ENCODE measurements around the gene FAM131C. TPM values are rescaled to one million over a fixed set of nuclear protein-coding genes. Genes with fewer than 3 reads are reported as not detected.

The FAM131C gene, protein sequence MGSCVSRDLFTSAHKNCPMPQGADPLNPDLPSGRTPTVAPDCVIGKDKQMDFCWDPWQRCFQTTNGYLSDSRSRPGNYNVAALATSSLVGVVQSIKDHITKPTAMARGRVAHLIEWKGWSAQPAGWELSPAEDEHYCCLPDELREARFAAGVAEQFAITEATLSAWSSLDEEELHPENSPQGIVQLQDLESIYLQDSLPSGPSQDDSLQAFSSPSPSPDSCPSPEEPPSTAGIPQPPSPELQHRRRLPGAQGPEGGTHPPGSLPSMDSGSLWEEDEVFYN
- 2.9 TPM for polyA plus RNA-seq (2012; ENCODE audit: insufficient read length, low read depth)

DNA sequence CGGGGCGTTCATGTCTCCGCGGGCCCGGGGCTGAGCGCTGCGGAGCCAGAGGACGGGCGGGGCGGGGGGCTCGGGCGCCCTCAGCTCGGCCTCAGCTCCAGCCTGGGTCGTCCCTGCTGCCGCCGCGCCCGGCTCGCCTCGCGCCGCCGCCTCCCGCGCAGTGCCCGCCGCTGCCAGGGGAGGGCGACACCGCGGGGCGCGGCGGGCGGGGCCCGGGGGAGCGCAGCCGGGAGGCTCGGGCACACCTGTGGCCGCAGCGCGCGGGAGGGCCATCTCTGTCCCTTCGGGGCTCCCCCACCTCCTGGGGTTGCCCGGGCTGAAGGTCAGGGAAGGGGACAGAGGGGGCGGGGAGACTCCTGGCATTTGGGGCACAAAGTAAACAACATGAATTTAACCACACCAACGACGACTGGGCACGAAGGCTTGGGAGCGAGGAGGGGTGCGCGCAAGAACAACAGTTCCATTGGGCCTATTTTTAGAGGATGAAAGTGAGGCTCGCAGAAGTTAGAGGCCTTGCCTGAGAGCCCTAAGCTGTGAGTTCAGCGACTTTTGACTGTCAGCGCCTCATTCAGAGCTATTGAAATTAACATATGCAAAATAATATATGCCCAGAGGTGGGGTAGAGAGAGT lies at the start of gene FAM131C:
Gene FAM131C, minus strand, starts transcription at position 162 of the 630 bp plus-strand sequence. CDS start 209 bp downstream, outside the sequence.
- no peak for TF ChIP-seq TAF1 (IDR thresholded peaks at IDR 0.05; ENCODE audit: borderline replicate concordance, insufficient read depth, low read length)
- no peak for TF ChIP-seq FOXP2 (optimal IDR thresholded peaks at IDR 0.05; ENCODE audit: borderline replicate concordance, extremely low read depth, extremely low read length, insufficient read depth)
- TF ChIP-seq POLR2AphosphoS5 (IDR thresholded peaks at IDR 0.05; ENCODE audit: low read depth, low read length): no peak
- no peak for TF ChIP-seq SIN3A (IDR thresholded peaks at IDR 0.05; ENCODE audit: borderline replicate concordance, insufficient read depth, low read length)
- TF ChIP-seq, protein P1, sequence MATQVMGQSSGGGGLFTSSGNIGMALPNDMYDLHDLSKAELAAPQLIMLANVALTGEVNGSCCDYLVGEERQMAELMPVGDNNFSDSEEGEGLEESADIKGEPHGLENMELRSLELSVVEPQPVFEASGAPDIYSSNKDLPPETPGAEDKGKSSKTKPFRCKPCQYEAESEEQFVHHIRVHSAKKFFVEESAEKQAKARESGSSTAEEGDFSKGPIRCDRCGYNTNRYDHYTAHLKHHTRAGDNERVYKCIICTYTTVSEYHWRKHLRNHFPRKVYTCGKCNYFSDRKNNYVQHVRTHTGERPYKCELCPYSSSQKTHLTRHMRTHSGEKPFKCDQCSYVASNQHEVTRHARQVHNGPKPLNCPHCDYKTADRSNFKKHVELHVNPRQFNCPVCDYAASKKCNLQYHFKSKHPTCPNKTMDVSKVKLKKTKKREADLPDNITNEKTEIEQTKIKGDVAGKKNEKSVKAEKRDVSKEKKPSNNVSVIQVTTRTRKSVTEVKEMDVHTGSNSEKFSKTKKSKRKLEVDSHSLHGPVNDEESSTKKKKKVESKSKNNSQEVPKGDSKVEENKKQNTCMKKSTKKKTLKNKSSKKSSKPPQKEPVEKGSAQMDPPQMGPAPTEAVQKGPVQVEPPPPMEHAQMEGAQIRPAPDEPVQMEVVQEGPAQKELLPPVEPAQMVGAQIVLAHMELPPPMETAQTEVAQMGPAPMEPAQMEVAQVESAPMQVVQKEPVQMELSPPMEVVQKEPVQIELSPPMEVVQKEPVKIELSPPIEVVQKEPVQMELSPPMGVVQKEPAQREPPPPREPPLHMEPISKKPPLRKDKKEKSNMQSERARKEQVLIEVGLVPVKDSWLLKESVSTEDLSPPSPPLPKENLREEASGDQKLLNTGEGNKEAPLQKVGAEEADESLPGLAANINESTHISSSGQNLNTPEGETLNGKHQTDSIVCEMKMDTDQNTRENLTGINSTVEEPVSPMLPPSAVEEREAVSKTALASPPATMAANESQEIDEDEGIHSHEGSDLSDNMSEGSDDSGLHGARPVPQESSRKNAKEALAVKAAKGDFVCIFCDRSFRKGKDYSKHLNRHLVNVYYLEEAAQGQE (IDR thresholded peaks at IDR 0.05; ENCODE audit: insufficient read depth in 1 of 2, low read depth in 2 of 2, low read length in 2 of 2): no peak

DNA sequence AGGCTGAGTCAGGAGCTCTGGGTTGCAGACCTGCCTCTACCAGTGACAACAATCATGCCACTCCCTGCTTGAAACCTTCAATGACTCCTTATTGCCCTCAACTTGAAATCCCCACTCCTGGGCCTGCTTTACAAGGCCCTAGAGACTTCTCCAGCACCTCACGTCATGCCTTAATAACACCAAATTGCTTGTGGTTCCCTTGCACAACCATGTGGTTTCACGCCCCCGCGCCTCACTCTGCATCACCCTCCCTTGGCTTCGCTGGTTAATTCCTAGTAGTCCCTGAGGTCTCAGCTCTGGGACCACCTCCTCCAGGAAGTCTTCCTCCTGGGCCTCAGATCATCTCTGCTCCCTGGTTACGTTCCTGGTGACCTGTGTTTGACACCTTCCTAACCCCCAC lies 49.5 kb upstream of the FAM131C start:
- no peak for TF ChIP-seq SIN3A (IDR thresholded peaks at IDR 0.05; ENCODE audit: borderline replicate concordance, insufficient read depth, low read length)

DNA sequence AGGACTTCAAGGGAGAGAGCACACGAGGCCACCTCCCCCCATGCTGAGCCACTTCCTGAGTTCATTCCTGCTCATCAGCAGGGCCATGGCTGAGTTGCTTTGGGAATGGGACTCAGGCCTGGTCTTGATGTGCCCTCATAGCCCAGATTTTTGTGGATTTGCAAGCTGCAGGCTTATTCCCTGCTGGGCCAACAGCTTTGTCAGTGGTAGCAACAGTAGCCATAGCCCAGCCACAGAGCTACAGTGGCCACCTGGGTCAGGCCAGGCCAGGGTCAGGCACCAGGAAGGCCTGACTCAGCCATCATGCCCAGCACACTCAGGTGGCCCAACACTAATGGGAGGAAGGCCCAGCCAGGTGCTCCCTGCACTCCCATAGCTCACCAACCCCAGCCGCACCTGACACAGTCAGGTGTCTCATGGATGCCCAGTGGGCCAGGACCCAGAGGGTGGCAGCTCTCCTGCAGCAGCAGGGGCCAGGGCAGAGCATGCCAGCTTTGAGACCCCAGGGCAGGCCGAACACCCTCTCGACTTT lies 49.0 kb upstream of the FAM131C start:
- TF ChIP-seq TAF1 (IDR thresholded peaks at IDR 0.05; ENCODE audit: borderline replicate concordance, insufficient read depth, low read length): no peak
- TF ChIP-seq FOXP2 (optimal IDR thresholded peaks at IDR 0.05; ENCODE audit: borderline replicate concordance, extremely low read depth, extremely low read length, insufficient read depth): no peak
- no peak; the same call in 1 of the 2 replicates for TF ChIP-seq POLR2AphosphoS5 (IDR thresholded peaks at IDR 0.05; ENCODE audit: low read depth, low read length)
- TF ChIP-seq SIN3A (IDR thresholded peaks at IDR 0.05; ENCODE audit: borderline replicate concordance, insufficient read depth, low read length): no peak
- TF ChIP-seq, protein P1 (IDR thresholded peaks at IDR 0.05; ENCODE audit: insufficient read depth in 1 of 2, low read depth in 2 of 2, low read length in 2 of 2): no peak

DNA sequence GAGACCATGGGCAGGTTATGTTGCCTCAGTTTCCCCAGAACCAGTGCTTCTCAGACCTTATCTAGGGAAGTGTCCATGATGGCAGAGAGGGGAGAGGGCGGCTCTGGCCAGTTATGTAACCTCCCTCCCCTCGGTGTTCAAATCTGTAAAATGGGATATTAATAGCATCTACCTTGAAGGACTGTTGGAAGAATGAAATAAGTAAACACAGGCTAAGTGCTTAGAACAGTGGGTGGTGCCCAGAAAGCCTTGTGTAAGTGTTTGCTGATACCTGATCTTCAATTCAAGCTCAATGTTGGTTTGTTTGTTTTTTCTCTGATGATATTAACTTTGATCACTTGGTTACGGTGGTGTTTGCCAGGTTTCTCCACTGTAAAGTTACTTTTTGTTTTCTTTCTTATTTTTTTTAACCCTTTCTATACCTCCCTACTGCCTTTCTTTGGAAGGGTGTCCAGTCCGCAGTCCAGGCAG lies 47.5 kb upstream of the FAM131C start:
- TF ChIP-seq POLR2AphosphoS5 (IDR thresholded peaks at IDR 0.05; ENCODE audit: low read depth, low read length): no peak
- TF ChIP-seq, protein P1 (IDR thresholded peaks at IDR 0.05; ENCODE audit: insufficient read depth in 1 of 2, low read depth in 2 of 2, low read length in 2 of 2): no peak
- no peak for TF ChIP-seq SIN3A (IDR thresholded peaks at IDR 0.05; ENCODE audit: borderline replicate concordance, insufficient read depth, low read length)
- TF ChIP-seq TAF1 (IDR thresholded peaks at IDR 0.05; ENCODE audit: borderline replicate concordance, insufficient read depth, low read length): no peak
- TF ChIP-seq FOXP2 (optimal IDR thresholded peaks at IDR 0.05; ENCODE audit: borderline replicate concordance, extremely low read depth, extremely low read length, insufficient read depth): no peak

DNA sequence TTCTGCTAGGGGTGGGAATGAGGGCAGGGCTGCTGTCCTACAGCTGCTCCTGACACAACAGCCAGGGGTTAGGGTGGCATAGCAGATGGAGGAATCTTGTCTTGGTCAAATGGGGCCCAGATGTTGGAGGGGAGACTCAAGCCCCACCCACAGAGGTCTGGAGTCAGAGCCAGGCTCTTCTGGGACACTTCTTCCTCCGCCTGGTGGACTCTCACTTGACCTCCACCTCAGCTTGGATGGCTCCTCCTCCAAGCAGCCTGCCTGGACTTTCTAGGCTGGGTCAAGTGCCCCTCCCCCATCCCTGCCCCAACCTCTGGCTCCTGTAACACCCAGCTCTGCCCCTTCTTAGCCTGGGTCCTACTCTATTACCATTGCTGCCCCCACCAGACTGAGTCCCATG lies 47.0 kb upstream of the FAM131C start:
- TF ChIP-seq, protein P1 (IDR thresholded peaks at IDR 0.05; ENCODE audit: insufficient read depth in 1 of 2, low read depth in 2 of 2, low read length in 2 of 2): no peak
- TF ChIP-seq FOXP2 (optimal IDR thresholded peaks at IDR 0.05; ENCODE audit: borderline replicate concordance, extremely low read depth, extremely low read length, insufficient read depth) (no peak), TAF1 (IDR thresholded peaks at IDR 0.05; ENCODE audit: borderline replicate concordance, insufficient read depth, low read length) (no peak), POLR2AphosphoS5 (IDR thresholded peaks at IDR 0.05; ENCODE audit: low read depth, low read length) (no peak), SIN3A (IDR thresholded peaks at IDR 0.05; ENCODE audit: borderline replicate concordance, insufficient read depth, low read length) (no peak)
